ENCODE data around the gene PPP4C. TPM values are rescaled to one million over a fixed set of nuclear protein-coding genes. Genes with fewer than 3 reads are reported as not detected.

PPP4C gene
- total RNA-seq, 1 experiment from 2014 or later = 165 TPM

GRCh38 chr16:30046588-30046987 lies 29.2 kb upstream of the PPP4C start:
- TF ChIP-seq ZNF274 (IDR thresholded peaks at IDR 0.05; ENCODE audit: low read depth, low read length) = no peak
- no peak for TF ChIP-seq CEBPB (IDR thresholded peaks at IDR 0.05; ENCODE audit: low read depth)
- TF ChIP-seq FOSL1 (IDR thresholded peaks at IDR 0.05; ENCODE audit: low read depth) = no peak
- TF ChIP-seq SRF (IDR thresholded peaks at IDR 0.05; ENCODE audit: low read depth) = no peak
- no peak for TF ChIP-seq POLR2A (IDR thresholded peaks at IDR 0.05; ENCODE audit: borderline replicate concordance, extremely low read depth, insufficient read depth, insufficient read length)
- TF ChIP-seq ELF1 (IDR thresholded peaks at IDR 0.05; ENCODE audit: borderline replicate concordance, low read depth) = no peak
- TF ChIP-seq POLR2AphosphoS5 (IDR thresholded peaks at IDR 0.05; ENCODE audit: low read depth, low read length) = no peak

GRCh38 chr16:30049871-30050270 lies 25.9 kb upstream of the PPP4C start:
- Histone ChIP-seq H3K27me3 (ENCODE audit: insufficient read depth, low read length) (no peaks in the 10 kb centered on the region), H3K9me3 (ENCODE audit: control insufficient read depth in 1 of 2, insufficient read depth in 1 of 2, low read depth in 1 of 2, low read length in 2 of 2) (no peaks in the 10 kb centered on the region), H2AFZ (ENCODE audit: low read depth, low read length, poor library complexity, severe bottlenecking) (no peak overlapping the region), H3K4me2 (ENCODE audit: low read length) (no peak overlapping the region), H3K4me3 (replicated peaks in 1 of 2; ENCODE audit: low read depth in 1 of 2, low read length in 2 of 2) (no peak overlapping the region), H3K79me2 (ENCODE audit: insufficient read depth, low read length) (peaks cover 7% of the 10 kb centered on the region), H3K9ac (ENCODE audit: low read length) (no peak overlapping the region), H3K4me1 (ENCODE audit: control insufficient read depth in 1 of 2, insufficient read depth in 2 of 2, low read length in 2 of 2) (peaks cover 13 to 48% of the 10 kb centered on the region in 2 experiments; a peak in 3 of 4 replicates), H3K27ac (ENCODE audit: low read depth, low read length) (no peak overlapping the region), H4K20me1 (ENCODE audit: insufficient read depth) (no peaks in the 10 kb centered on the region), H3K36me3 (ENCODE audit: control insufficient read depth in 1 of 2, insufficient read depth in 2 of 2, low read length in 2 of 2) (no peaks in the 10 kb centered on the region), H3K9me2 (ENCODE audit: insufficient read depth) (no peaks in the 10 kb centered on the region)
- intact Hi-C loops (cut with micrococcal nuclease) = no loop called here
- TF ChIP-seq REST (IDR thresholded peaks at IDR 0.05; ENCODE audit: low read depth) (no peak), RAD21 (IDR thresholded peaks at IDR 0.05; ENCODE audit: low read depth) (no peak), ZFX (IDR thresholded peaks at IDR 0.05) (no peak), ZNF274 (IDR thresholded peaks at IDR 0.05; ENCODE audit: low read depth, low read length) (no peak), SIN3A (IDR thresholded peaks at IDR 0.05; ENCODE audit: low read depth) (no peak), SP1 (IDR thresholded peaks at IDR 0.05; ENCODE audit: low read depth) (no peak), CBX3 (IDR thresholded peaks at IDR 0.05; ENCODE audit: low read depth) (no peak), MAX (IDR thresholded peaks at IDR 0.05) (no peak), POLR2AphosphoS5 (IDR thresholded peaks at IDR 0.05; ENCODE audit: low read depth, low read length) (no peak), POLR2A (IDR thresholded peaks at IDR 0.05; ENCODE audit: borderline replicate concordance, extremely low read depth, insufficient read depth, insufficient read length) (no peak), EGR1 (IDR thresholded peaks at IDR 0.05; ENCODE audit: low read depth) (no peak), YY1 (IDR thresholded peaks at IDR 0.05; ENCODE audit: extremely low read depth, insufficient replicate concordance, low read depth, low read length) (no peak), EZH2phosphoT487 (IDR thresholded peaks at IDR 0.05; ENCODE audit: borderline replicate concordance) (no peak)
- no peak for DNase-seq (ENCODE audit: low read depth, low spot score)
- RAD21 ChIA-PET (ENCODE audit: low non-redundant PET in 1 of 2, low total read pairs in 2 of 2, uncharacterized antibody in 2 of 2, unreplicated experiment in 2 of 2) = no interaction called here
- POLR2A ChIA-PET = no interaction called here
- no TSS peak for BruUV-seq (replicated peaks)
- no peak for ATAC-seq
- CTCF ChIA-PET = interaction anchor here (2.8 kb wide), 1 partner anchor 17 kb away, joined by 8 read pairs; no protein-coding TSS in a partner anchor

More at GRCh38 chr16:30046588-30046987, 29.2 kb upstream of the PPP4C start:
- H3K36me3 ChIP-seq (ENCODE audit: control insufficient read depth in 1 of 2, insufficient read depth in 2 of 2, low read length in 2 of 2) = no peaks in the 10 kb centered on the region
- H3K4me3 ChIP-seq (replicated peaks in 1 of 2; ENCODE audit: low read depth in 1 of 2, low read length in 2 of 2) = no peak overlapping the region
- no peaks in the 10 kb centered on the region for H3K79me2 ChIP-seq (ENCODE audit: insufficient read depth, low read length)
- ChIA-PET CTCF (no interaction called here), RAD21 (ENCODE audit: low non-redundant PET in 1 of 2, low total read pairs in 2 of 2, uncharacterized antibody in 2 of 2, unreplicated experiment in 2 of 2) (no interaction called here), POLR2A (no interaction called here)
- no peak overlapping the region for H3K9ac ChIP-seq (ENCODE audit: low read length)
- intact Hi-C loops (cut with micrococcal nuclease) = no loop called here
- H2AFZ ChIP-seq (ENCODE audit: low read depth, low read length, poor library complexity, severe bottlenecking) = no peak overlapping the region
- H3K9me3 ChIP-seq (ENCODE audit: control insufficient read depth in 1 of 2, insufficient read depth in 1 of 2, low read depth in 1 of 2, low read length in 2 of 2) = no peaks in the 10 kb centered on the region
- no peak for DNase-seq (ENCODE audit: low read depth, low spot score)
- BruUV-seq (replicated peaks) = no TSS peak
- H3K4me1 ChIP-seq (ENCODE audit: control insufficient read depth in 1 of 2, insufficient read depth in 2 of 2, low read length in 2 of 2) = peaks cover 8 to 20% of the 10 kb centered on the region in 2 experiments; a peak in 3 of 4 replicates
- H3K9me2 ChIP-seq (ENCODE audit: insufficient read depth) = no peaks in the 10 kb centered on the region
- H4K20me1 ChIP-seq (ENCODE audit: insufficient read depth) = no peaks in the 10 kb centered on the region
- H3K27me3 ChIP-seq (ENCODE audit: insufficient read depth, low read length) = no peaks in the 10 kb centered on the region
- H3K4me2 ChIP-seq (ENCODE audit: low read length) = 0 out of 2 replicates have a peak overlapping the region, but pooled peaks have one; percentile 35
- H3K27ac ChIP-seq (ENCODE audit: low read depth, low read length) = no peak overlapping the region
- ATAC-seq = no peak
